HG02943 (cell line): ENCODE data around the gene AGPS.

Experiments
- ATAC-seq: cut with Tn5 transposase; IDR thresholded peaks from one replicate; pipeline ENCODE4 v1.9.1; 2021; ENCODE audit warnings: mild to moderate bottlenecking, low read depth, moderate library complexity; ENCODE audit not compliant: unreplicated experiment

Gene AGPS

GRCh38 chr2:177578454-177578853, 185.9 kb downstream of the AGPS start:
- ATAC-seq, result no peak

- no peak for ATAC-seq
Observed at GRCh38 chr2:177579486-177580036, 187.0 kb downstream of the AGPS start.

GRCh38 chr2:177582000-177582399, 189.4 kb downstream of the AGPS start:
- ATAC-seq, result no peak

GRCh38 chr2:177584030-177584692, 191.6 kb downstream of the AGPS start:
- ATAC-seq, result no peak

- ATAC-seq, result no peak
Observed at GRCh38 chr2:177585234-177585863, 192.8 kb downstream of the AGPS start.

GRCh38 chr2:177586154-177586553, 193.6 kb downstream of the AGPS start:
- ATAC-seq, result no peak

GRCh38 chr2:177587371-177587770, 194.8 kb downstream of the AGPS start:
- ATAC-seq, result no peak

- no peak for ATAC-seq
Observed at GRCh38 chr2:177588671-177589070, 196.1 kb downstream of the AGPS start.

- no peak for ATAC-seq
Observed at GRCh38 chr2:177589186-177589585, 196.6 kb downstream of the AGPS start.

GRCh38 chr2:177592397-177592796, 199.8 kb downstream of the AGPS start:
- ATAC-seq, result no peak

- ATAC-seq, result no peak
Observed at GRCh38 chr2:177592945-177593344, 200.4 kb downstream of the AGPS start.

GRCh38 chr2:177593402-177593801, 200.8 kb downstream of the AGPS start:
- ATAC-seq, result no peak
